GM19372 (cell line): ENCODE measurements around the gene THAP5.
A peak's percentile ranks its signal among the peaks of the same experiment; 100 is the strongest.

Source experiments
- ATAC-seq: cut with Tn5 transposase; IDR thresholded peaks from one replicate; pipeline ENCODE4 v1.9.1; 2021; ENCODE audit warnings: mild to moderate bottlenecking, low read depth, moderate library complexity; ENCODE audit not compliant: unreplicated experiment

The THAP5 gene, protein sequence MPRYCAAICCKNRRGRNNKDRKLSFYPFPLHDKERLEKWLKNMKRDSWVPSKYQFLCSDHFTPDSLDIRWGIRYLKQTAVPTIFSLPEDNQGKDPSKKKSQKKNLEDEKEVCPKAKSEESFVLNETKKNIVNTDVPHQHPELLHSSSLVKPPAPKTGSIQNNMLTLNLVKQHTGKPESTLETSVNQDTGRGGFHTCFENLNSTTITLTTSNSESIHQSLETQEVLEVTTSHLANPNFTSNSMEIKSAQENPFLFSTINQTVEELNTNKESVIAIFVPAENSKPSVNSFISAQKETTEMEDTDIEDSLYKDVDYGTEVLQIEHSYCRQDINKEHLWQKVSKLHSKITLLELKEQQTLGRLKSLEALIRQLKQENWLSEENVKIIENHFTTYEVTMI

DNA sequence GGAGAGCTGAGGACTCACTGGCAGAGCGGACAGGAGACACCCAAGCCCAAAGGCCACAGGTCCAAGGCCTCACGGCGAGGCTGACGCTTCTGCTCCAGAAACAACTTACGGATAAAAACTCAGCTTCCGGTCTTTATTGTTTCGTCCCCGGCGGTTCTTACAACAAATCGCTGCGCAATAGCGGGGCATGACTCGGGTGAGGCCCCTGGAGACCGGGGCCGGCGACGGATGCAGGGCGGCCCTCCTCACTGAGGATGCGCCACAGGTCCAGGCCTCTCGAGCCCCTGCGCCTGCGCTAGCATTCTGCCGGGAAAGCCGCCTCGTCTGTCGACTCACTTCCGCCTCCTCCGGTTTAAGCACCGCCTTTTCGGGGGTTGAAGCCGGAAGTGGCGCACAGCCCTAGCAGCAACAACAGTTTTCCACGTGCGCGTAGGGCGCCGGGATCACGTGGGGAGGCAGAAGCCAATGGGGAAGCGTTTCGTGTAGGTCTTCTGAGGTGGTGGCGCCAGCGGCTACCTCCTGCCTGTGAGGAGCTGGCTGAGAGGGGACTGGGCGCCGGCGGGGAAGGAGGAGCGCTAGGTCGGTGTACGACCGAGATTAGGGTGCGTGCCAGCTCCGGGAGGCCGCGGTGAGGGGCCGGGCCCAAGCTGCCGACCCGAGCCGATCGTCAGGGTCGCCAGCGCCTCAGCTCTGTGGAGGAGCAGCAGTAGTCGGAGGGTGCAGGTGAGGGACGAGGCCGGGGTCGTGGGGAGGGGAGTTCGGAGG, at the start of gene THAP5, which contains the start of gene DNAJB9:
TSS of gene THAP5 (minus strand) at position 326 of the 765 bp plus-strand sequence. CDS start at position 189, 137 bp downstream.
TSS of gene DNAJB9 (plus strand) at position 494 of the 765 bp plus-strand sequence. CDS start 1,853 bp downstream, outside the sequence.
- peak; percentile 93 for ATAC-seq

DNA sequence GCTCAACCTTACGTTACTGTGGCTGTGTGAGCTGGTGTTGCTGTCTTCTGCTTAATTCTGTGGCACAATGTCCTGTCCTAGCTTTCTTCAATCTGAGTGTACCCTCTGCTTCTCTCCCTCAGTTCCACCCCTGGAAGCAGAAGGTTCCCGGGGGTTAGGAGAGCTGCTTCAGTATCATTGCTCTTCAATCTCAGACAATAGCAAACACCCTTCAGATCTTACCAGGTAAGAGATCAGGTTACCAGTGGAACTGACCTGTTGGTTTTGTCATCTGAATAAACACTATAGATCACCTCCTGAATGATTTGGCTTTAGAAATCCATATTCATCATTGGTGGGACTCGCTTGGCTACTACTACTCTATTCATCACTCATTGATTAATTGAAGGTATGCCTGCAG, 48.5 kb upstream of the THAP5 start:
- ATAC-seq = no peak

DNA sequence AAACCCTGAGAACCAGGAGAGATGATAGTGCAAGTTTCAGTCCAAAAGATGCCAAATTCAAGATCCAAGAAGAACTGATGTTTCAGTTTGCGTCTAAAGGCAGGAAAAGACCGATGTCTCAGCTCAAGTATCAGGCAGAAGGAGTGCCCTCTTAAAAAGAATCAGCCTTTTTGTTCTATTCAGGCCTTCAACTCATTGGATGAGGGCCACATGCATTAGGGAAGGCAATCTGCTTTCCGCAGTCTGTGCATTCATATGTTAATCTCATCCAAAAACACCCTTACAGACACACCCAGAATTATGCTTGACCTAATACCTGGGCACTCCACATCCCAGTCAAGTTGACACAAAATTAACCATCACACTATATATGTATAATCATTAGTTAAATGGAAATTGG, 45.4 kb upstream of the THAP5 start:
- no peak for ATAC-seq

DNA sequence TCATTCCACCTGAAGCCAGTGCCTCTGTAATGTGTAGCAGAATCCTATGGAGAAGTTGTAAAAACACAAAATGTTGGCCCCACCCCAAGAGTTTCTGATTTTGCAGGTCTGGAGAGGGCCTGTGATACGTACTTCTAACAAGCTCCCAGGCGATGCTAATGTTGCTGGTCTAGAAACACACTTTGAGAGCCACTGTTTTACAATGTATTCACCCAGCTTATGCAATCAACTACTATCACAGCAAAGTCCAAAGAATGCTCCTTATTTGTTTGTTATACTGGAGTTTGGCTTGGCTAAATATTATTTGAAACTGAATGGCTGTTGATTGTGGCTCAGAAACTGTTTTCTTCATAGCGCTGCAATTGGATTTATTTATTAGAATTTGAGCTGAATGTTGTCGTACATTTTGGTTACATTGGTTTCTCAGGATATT, 44.5 kb upstream of the THAP5 start:
- ATAC-seq = no peak

DNA sequence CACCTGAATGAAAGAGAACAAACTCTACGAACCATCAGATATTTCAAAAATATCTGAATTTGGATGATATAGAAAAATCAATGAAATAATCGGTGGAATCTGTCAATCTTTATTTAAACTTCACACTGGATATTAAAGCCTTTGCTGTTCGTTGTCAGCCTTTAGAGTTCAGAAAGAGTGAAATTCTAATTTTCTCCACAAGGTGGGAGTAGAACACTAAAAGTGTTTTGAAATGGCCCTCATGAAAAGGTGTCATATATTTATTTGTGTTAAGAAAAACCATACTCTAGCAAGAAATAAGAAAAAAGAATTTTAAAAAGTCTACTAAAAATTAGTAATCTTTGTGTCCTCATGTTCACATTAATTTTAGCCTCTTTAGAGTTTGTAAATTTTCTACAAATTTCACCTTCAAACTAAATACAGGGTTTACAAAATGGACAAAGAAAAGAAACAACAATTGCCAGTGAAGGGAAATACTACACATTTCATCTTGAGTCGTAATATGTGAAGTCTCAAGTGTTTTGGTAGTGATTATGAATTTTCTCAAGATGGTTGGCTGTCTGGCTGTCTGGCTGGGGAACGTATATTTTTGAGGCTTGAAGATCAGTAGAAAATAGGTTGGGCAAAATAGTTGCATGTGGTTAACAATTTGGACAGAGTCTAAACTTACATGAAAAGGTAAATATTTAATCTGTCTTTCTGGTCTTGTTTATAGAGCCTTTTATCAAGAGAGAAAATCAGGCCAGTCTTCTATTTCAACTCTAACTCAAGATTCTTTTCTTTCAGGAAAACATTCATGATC, 43.8 kb upstream of the THAP5 start:
- ATAC-seq = peak; percentile 84

DNA sequence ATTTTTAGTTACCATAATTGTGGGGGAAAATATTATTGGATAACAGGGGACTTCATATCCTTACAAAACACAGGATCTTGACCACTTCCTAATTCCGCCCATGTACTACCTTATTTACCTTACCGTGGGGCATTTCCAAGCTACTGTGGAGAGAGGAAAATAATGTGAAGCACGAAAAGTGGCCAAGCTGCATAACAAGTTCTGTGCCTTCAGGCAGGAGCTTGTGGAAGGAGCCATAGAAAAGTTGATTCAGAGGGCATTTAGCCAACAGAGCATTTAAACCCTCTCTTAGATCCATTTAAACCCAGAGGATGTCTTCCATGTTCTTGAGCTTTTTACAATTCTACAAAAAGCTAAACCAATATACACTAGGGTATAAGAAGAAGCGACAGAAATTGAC, 41.8 kb upstream of the THAP5 start:
- no peak for ATAC-seq

DNA sequence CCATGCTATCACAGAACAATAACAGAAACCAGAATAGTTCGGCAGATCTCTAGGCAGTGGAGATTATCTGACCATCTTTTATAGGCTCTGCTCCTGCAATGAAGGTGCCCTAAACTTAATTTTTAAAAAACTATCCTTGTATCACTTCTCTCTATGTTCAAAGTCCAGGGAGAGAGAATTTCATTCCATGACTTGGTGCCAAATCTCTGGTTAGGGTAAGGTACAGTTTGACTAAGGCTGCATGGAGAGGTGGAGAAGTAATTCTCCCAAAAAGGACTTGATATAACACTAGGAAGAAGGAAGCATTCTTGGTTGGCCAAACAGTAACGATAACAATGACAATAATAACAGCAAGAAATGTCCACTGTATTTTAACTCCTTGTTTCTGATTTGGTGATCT, 40.1 kb upstream of the THAP5 start:
- no peak for ATAC-seq

DNA sequence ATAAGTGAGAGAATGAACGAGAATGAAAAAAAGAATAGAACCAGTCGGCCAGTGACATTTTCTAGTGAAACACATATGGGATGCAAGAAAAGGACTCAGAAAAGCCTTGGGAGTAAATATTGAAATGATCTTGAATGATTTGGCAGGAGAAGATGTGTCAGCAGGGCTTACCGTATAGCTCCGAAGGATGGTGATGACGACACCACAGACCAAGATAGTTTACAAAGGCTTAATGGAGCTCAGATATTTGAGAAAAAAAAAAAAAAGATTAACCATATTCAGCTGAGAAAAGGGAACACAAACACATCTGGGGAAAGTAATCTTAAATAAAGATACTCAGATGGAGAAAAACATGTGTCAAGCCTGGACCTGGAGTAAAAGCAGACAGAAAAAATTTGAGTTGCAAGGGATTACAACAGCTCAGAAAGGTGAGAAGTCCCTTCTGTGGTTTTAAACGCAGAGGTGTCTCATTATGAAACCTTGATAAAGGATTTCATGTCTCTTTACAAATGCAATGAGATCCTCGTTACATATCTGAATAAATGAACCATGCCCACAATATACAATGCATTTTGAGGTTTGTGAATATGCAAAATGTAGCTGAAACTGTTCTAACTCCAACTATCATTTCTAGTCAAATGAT, 36.2 kb upstream of the THAP5 start:
- no peak for ATAC-seq

DNA sequence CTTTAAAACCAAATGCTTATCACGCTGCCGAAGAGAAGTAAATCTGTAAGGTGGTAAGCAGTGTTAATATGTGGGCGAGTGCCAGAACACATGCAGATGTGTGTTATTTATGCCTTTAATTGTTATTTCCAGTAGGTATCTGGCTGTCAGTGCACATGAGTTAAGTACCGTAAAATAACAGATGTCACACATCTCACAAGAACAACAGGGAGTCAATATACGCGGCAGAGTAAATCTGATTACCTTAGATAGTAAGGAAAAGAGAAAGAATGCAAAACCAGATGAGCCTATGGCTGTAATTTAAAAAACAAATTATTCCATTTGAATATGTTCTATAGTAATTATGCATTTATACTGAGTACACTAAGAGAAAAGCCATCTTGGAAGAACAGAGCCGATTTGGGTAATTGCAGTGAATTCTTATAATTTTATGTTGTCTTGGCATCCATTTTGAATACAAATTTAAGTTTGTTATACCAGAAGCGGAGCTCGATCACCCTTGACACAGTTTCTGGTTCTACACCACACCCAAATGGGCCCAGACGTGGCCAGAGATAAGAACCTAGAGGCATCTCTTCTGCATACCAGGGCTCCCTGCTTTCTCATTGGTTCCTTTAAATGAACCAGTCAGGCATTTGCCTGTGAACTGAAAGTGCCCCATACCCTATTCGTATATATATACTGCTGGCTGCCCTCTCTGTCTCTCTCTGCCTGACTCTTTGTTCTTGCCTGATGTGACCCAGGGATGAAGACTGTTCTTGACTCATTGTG, 35.0 kb upstream of the THAP5 start:
- ATAC-seq = no peak

DNA sequence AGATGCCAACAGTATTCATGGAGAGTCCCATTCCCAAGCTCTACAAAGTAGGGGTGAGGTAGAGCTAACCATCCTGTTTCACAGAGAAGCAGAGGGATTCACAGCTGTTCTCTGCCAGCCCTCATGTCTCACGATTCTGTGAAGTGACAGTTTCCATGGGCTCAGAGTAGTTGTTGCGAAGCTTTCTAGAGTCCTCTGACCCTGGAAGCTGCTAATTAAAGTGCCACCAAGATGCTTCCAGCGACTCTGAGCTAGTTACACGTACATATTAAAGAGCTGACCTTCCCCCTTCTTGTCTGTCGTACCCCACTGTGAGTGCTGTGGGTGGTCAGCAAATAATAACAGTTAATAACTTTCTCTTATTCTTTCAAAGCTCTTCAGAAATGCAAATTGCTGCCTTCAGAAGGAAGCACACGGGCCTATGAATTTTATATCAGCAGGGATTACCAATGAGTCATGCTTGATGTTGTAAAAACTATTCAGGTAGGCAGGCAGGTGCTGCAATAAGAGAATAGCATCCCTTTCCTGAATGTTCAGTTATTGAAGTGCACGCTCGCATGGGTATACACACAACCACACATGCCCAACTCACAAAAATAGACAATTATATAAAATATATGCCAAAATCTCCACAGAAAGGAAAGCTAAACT, 34.3 kb upstream of the THAP5 start:
- no peak for ATAC-seq

DNA sequence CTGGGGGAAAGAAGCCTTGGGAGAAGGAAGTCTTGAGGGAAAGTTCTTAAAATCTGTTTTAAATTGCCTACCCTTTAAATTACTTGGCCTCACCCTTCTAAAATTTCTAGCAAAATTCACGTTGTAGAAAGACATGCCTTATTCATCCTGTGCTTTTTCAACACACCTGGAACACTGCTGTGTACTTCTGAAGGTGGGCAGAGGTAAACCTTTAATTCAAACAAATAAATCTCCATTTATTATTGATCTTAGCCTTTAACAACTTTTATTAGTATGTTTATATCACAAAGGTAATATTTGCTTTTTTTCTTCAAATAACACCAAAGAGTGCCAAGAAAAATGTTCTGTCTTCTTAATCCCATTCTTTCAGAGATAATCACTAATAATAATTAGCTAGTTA, 30.9 kb upstream of the THAP5 start:
- ATAC-seq = no peak

DNA sequence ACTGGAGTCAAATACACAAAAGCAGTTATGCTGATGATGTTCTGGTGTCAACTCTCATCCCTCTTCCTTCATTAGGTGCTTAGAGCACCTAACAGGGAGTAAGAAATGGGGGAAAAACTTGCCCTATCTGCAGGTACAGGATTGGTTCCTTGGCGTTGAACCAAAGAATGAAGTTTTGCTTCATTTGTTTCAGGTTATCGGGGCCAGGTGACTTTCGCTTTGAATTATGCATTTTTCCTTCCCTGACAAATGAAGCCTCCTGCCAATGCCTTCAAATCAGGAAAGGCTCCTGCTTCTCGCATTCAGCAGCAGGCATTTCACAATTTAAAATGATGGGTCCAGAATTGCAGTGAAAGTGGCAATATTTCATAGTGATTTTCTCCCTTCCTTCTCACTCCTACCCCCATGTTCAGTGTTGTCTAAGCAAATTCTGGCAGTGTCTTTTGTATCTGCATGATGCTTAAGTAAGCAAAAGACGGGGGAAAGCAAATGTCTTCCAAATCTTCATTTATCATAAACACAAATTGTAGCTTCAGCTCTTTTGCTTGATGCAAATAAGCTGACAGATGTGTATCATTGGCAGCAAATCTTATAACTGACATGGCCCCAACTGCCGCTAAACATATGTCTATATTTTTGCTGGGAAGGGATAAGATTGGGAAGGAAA, 29.5 kb upstream of the THAP5 start:
- ATAC-seq = no peak

DNA sequence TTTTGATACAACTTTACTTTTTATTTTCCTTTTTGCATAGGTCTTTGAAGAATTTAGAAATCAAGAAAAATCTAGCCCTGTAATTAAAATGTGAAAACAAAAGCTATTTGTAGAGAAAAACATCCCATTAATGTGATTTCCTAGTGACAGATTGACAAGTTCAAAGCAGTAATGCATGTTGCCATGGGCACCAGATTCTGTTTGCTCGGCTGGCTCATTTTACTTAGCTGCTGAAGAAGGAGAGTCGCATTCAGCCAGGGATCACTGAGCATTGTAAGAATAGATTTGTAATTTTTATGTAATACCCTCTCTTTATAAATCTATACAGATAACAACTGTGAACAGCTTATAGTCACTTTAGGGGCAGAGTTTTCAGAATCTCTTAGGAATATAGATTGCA, 28.6 kb upstream of the THAP5 start:
- ATAC-seq = no peak

DNA sequence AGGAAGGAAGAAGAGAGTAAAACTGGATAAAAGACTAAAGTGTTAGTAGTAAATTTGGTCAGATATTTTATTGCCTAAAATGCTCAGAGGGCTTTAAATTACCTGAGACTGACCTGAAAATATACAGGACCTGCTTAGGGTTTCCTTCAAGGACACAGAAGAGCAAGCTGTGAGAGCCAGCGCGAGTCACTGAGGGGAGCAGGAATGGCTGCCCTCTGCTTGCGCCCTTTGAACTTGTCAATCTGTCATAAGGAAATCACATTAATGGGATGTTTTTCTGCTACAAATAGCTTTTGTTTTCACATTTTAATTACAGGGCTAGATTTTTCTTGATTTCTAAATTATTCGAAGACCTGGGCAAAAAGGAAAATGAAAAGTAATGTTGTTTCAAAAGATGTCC, 27.1 kb upstream of the THAP5 start:
- ATAC-seq = no peak

DNA sequence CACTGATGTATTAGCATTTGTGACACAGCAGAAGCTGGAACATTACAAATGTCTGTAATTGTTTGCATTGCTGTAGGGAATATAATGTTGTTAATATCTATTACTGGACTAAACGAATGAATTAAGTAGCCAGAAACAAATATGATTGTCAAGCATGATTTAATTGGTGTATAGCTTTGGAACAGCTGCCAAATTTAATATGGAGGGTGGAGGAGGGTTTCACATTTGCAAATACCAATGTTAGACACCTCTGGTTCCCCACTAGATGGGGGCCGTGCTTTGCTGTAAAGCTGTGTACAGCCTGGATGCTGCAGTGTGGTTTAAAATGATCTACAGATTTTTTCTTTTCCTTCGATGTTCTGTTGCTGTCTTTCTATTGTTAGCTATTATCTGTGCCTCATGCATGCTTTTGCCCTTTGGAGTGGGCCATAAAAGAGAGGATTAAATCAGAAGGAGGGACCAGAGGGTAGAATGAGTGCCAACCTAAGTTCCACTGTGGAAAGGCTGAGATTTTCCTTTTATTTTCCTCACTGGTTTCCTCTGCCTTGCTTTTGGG, 23.2 kb upstream of the THAP5 start:
- ATAC-seq = no peak

DNA sequence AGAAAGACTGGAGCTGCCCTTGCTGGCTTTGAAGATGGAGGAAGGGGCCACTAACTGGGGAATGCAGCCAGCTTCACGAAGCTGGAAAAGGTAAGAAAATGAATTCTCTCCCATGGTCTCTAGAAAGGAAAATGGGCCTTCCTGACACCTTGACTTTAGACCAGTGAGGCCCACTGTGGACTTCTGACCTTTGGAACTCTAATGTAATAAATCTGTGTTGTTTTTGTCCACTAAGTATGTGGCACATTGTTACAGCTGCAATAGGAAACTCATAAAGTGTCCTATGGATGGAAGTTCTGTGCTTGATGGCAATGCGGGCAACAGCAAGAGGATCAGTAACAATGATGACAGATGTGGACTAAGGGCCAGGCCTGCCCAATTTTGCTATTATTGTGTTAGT, 21.1 kb upstream of the THAP5 start:
- ATAC-seq = no peak

DNA sequence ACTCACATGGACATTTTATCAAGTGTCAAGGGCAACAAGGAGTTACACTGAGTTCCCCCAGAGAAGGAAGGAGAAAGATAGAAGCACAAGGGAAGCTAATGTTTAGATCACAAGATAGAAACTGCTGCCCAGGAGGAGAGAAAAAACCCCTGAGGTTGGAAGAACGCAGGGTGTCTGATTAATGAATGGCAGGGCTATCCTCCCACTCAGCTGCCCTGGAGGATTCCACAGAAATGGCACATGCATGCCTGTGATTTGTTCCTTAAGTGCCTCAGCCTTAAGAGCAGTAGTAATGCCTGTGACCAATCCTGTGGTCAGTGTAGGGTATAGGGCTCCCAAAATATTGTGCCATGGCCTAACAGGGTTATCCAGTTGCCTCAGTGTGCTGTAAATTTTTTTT, 20.4 kb upstream of the THAP5 start:
- no peak for ATAC-seq

DNA sequence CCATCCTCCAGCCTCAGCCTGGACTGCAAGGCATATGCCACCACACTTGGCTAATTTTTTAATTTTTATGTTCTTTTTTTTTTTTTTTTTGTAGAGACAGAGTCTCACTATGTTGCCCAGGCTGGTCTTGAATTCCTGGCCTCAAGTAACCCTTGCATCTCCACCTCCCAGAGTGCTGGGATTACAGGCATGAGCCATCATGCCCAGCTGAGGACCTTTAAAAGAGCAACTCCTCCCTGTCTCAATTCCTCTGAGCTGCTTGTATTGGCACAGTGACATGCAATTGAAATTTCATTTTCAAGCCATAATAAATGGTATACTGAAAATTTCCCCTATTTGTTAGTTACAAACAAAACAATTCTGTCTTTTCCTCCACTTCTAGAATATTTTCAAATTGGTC, 19.7 kb upstream of the THAP5 start:
- ATAC-seq = no peak
